HepG2 (cell line): Measurements from ENCODE around the gene RAB40C. TPM values are rescaled to one million over a fixed set of nuclear protein-coding genes. Genes with fewer than 3 reads are reported as not detected.

Experiments used
- FOXA3 ChIP-seq: IDR thresholded peaks from 2 replicates; pipeline ENCODE4 v1.6.1; 2016; ENCODE audit warnings: missing genetic modification reagents, missing compliant biosample characterization
- HNRNPL ChIP-seq: fragments of 200-400 bp; formaldehyde crosslinking; IDR thresholded peaks from 2 replicates; pipeline ENCODE4 v1.6.1; 2017; ENCODE audit warnings: mild to moderate bottlenecking, low read depth, low read length
- HOMEZ ChIP-seq: IDR thresholded peaks from 2 replicates; pipeline ENCODE4 v1.6.1; 2016; ENCODE audit warnings: low read depth
- KIAA2018 ChIP-seq: sonication (generic); formaldehyde crosslinking; IDR thresholded peaks from 2 replicates; pipeline ENCODE4 v1.5.0; 2020; ENCODE audit warnings: mild to moderate bottlenecking, missing genetic modification reagents, borderline replicate concordance
- MNT ChIP-seq: fragments of 450-650 bp; IDR thresholded peaks from 2 replicates; pipeline ENCODE4 v1.6.1; 2016
- MXD4 ChIP-seq: IDR thresholded peaks from 2 replicates; pipeline ENCODE4 v1.6.1; 2016; ENCODE audit warnings: mild to moderate bottlenecking, missing biosample characterization, missing genetic modification reagents
- PRPF4 ChIP-seq: fragments of 200-400 bp; formaldehyde crosslinking; IDR thresholded peaks from 2 replicates; pipeline ENCODE4 v1.6.1; 2016; ENCODE audit warnings: low read length, low read depth; ENCODE audit not compliant: poor library complexity, severe bottlenecking
- RBM22 ChIP-seq: fragments of 200-400 bp; formaldehyde crosslinking; optimal IDR thresholded peaks from 2 replicates; pipeline ENCODE3; 2017; ENCODE audit warnings: mild to moderate bottlenecking, low read length, moderate library complexity
- RFXAP ChIP-seq: sonication (generic); formaldehyde crosslinking; IDR thresholded peaks from 2 replicates; pipeline ENCODE4 v1.4.0; 2020; ENCODE audit warnings: missing genetic modification reagents, borderline replicate concordance
- WIZ ChIP-seq: sonication (generic); formaldehyde crosslinking; IDR thresholded peaks from 2 replicates; pipeline ENCODE4 v1.5.1; 2020; ENCODE audit warnings: mild to moderate bottlenecking, missing genetic modification reagents
- ZBTB7B ChIP-seq: sonication (generic); formaldehyde crosslinking; IDR thresholded peaks from 2 replicates; pipeline ENCODE4 v1.4.0; 2020; ENCODE audit warnings: missing genetic modification reagents
- ZNF18 ChIP-seq: sonication (generic); formaldehyde crosslinking; IDR thresholded peaks from 2 replicates; pipeline ENCODE4 v1.8.0; 2022; ENCODE audit warnings: mild to moderate bottlenecking, missing genetic modification reagents; ENCODE audit not compliant: insufficient replicate concordance
- ZNF230 ChIP-seq: sonication (generic); formaldehyde crosslinking; IDR thresholded peaks from 2 replicates; pipeline ENCODE4 v1.4.0; 2020; ENCODE audit warnings: mild to moderate bottlenecking, missing genetic modification reagents
- ZNF296 ChIP-seq: sonication (generic); formaldehyde crosslinking; conservative IDR thresholded peaks from 2 replicates; pipeline ENCODE4 v1.5.0; 2020; ENCODE audit warnings: mild to moderate bottlenecking, missing genetic modification reagents
- ZSCAN21 ChIP-seq: sonication (generic); formaldehyde crosslinking; IDR thresholded peaks from 2 replicates; pipeline ENCODE4 v1.8.0; 2022; ENCODE audit warnings: mild to moderate bottlenecking, missing genetic modification reagents, moderate library complexity, borderline replicate concordance
- polyA plus RNA-seq, 8 experiments: library from polyadenylated mRNA; depleted of rRNA in 3 of 8; stranded (reverse) in 7 of 8; unstranded in 1 of 8; fragments of >200 nt; fragmentation: Illumina TruSeq in 4 of 8; extraction: Trizol in 4 of 8; gene quantifications; 2 replicates each; pipeline versions ENCODE4 v1.2.1 to v1.2.3, GENCODE V29; 2011 to 2016; ENCODE audit warnings: low read depth in 4 of 8, missing spikeins in 1 of 8, mixed read lengths in 1 of 8; ENCODE audit not compliant: insufficient read depth in 1 of 8
- total RNA-seq, 5 experiments: library from RNA; depleted of rRNA; stranded (reverse); fragments of >200 nt; fragmentation: Illumina TruSeq; extraction: Trizol; gene quantifications; 2 replicates each; pipeline ENCODE4 v1.2.3, GENCODE V29; 2016; ENCODE audit warnings: low read depth in 1 of 5

Gene RAB40C
- total and polyA plus RNA-seq, 2 of the 13 experiments (the other 11 are each of a cell fraction or from before 2014, with no cell fraction given), result 7.7 to 11.5 TPM

- TF ChIP-seq ZNF230 (CRISPR knock-in tag), result no peak
- TF ChIP-seq RFXAP (CRISPR knock-in tag), result peak; percentile 26; the same call in 1 of the 2 replicates
- TF ChIP-seq ZBTB7B (CRISPR knock-in tag), result peak; percentile 58; the same call in 1 of the 2 replicates
- peak; percentile 75; the same call in 1 of the 2 replicates for TF ChIP-seq MXD4 (CRISPR knock-in tag)
- no peak for TF ChIP-seq MNT
- no peak for TF ChIP-seq HOMEZ (CRISPR knock-in tag)
- peak; percentile 66 for TF ChIP-seq ZNF18 (CRISPR knock-in tag)
- TF ChIP-seq HNRNPL, result 0 out of 2 replicates have a peak, but pooled peaks have one; percentile 26
- no peak for TF ChIP-seq PRPF4
- TF ChIP-seq KIAA2018, result no peak
- no peak for TF ChIP-seq WIZ
- no peak for TF ChIP-seq RBM22
- TF ChIP-seq FOXA3 (CRISPR knock-in tag), result no peak
- peak; percentile 84; the same call in 1 of the 2 replicates for TF ChIP-seq ZNF296
- TF ChIP-seq ZSCAN21, result peak; percentile 42; the same call in 1 of the 2 replicates
These were observed 52.6 kb downstream of the RAB40C start (continued) for GRCh38 chr16:642189-643049.
